K562 (cell line): Measurements from ENCODE around the gene POLA1. TPM values are rescaled to one million over a fixed set of nuclear protein-coding genes. Genes with fewer than 3 reads are reported as not detected.

Experiments
- GABPB1 ChIP-seq: sonication (generic); formaldehyde crosslinking; IDR thresholded peaks from 2 replicates; pipeline ENCODE4 v1.8.0; 2022; ENCODE audit warnings: mild to moderate bottlenecking, missing genetic modification reagents
- GTF2E2 ChIP-seq: fragments of 200-800 bp; sonication (Bioruptor generic); IDR thresholded peaks from 2 replicates; pipeline ENCODE4 v1.6.1; 2016; ENCODE audit warnings: missing genetic modification characterization, missing compliant biosample characterization
- HMG20B ChIP-seq: fragments of 250-450 bp; sonication (Bioruptor Pico); IDR thresholded peaks from 2 replicates; pipeline ENCODE4 v1.5.0; 2021; ENCODE audit warnings: mild to moderate bottlenecking
- HNRNPK ChIP-seq: fragments of 200-400 bp; formaldehyde crosslinking; IDR thresholded peaks from one replicate; pipeline ENCODE4 v1.6.1; 2018; ENCODE audit warnings: mild to moderate bottlenecking, low read depth, low read length; ENCODE audit not compliant: poor library complexity, severe bottlenecking
- HNRNPL ChIP-seq: fragments of 200-400 bp; formaldehyde crosslinking; IDR thresholded peaks from 2 replicates; pipeline ENCODE4 v1.6.1; 2017; ENCODE audit warnings: low read depth, mild to moderate bottlenecking, low read length
- KDM2B ChIP-seq: fragments of 250-450 bp; sonication (Bioruptor Pico); IDR thresholded peaks from 2 replicates; pipeline ENCODE4 v1.8.0; 2021; ENCODE audit warnings: mild to moderate bottlenecking, moderate library complexity
- MYBL2 ChIP-seq, 2 experiments: fragments of 450-650 bp in 1 of 2; sonication (generic) in 1 of 2; formaldehyde crosslinking in 1 of 2; IDR thresholded peaks; 2 replicates each; pipeline versions ENCODE4 v1.6.1 to v1.8.1; 2017 to 2022; ENCODE audit warnings: borderline replicate concordance in 1 of 2, inconsistent platforms in 1 of 2, low read depth in 1 of 2, mild to moderate bottlenecking in 1 of 2, missing genetic modification reagents in 1 of 2, moderate library complexity in 1 of 2
- PTBP1 ChIP-seq: fragments of 200-400 bp; formaldehyde crosslinking; IDR thresholded peaks from 2 replicates; pipeline ENCODE4 v1.6.1; 2017; ENCODE audit warnings: low read depth, low read length
- PTTG1 ChIP-seq: fragments of 450-650 bp; IDR thresholded peaks from 2 replicates; pipeline ENCODE4 v1.6.1; 2016; ENCODE audit warnings: low read depth, mild to moderate bottlenecking, missing genetic modification characterization, missing compliant biosample characterization
- RB1 ChIP-seq: fragments of 450-650 bp; IDR thresholded peaks from 2 replicates; pipeline ENCODE4 v1.6.1; 2017; ENCODE audit warnings: low read depth, mild to moderate bottlenecking
- SLC30A9 ChIP-seq: fragments of 250-450 bp; sonication (Bioruptor Pico); IDR thresholded peaks from 2 replicates; pipeline ENCODE4 v1.8.0; 2022; ENCODE audit warnings: mild to moderate bottlenecking, moderate library complexity
- SMAD1 ChIP-seq: fragments of 150-350 bp; IDR thresholded peaks from 2 replicates; pipeline ENCODE4 v1.6.1; 2014; ENCODE audit warnings: low read length, low read depth; ENCODE audit not compliant: partially characterized antibody
- SMAD2 ChIP-seq: fragments of 150-350 bp; IDR thresholded peaks from 2 replicates; pipeline ENCODE4 v1.6.1; 2014; ENCODE audit warnings: low read depth, mild to moderate bottlenecking, low read length
- SMARCA5 ChIP-seq: fragments of 450-650 bp; IDR thresholded peaks from 2 replicates; pipeline ENCODE4 v1.6.1; 2016
- SREBF1 ChIP-seq: fragments of 150-350 bp; IDR thresholded peaks from 2 replicates; pipeline ENCODE4 v1.6.1; 2014; ENCODE audit warnings: antibody characterized with exemption, low read depth, low read length, borderline replicate concordance
- SUPT5H ChIP-seq: fragments of 450-650 bp; IDR thresholded peaks from 2 replicates; pipeline ENCODE4 v1.6.1; 2016
- XRCC3 ChIP-seq: fragments of 450-650 bp; IDR thresholded peaks from 2 replicates; pipeline ENCODE4 v1.6.1; 2017; ENCODE audit warnings: mild to moderate bottlenecking, moderate library complexity
- ZFPM2 ChIP-seq: fragments of 250-450 bp; sonication (Bioruptor Pico); IDR thresholded peaks from 2 replicates; pipeline ENCODE4 v1.5.1; 2022; ENCODE audit warnings: mild to moderate bottlenecking
- ZNF707 ChIP-seq: fragments of 250-450 bp; sonication (Bioruptor Pico); conservative IDR thresholded peaks from 2 replicates; pipeline ENCODE4 v1.8.0; 2022; ENCODE audit warnings: inconsistent platforms, mild to moderate bottlenecking, moderate library complexity
- ZSCAN29 ChIP-seq: fragments of 450-650 bp; IDR thresholded peaks from 2 replicates; pipeline ENCODE4 v1.6.1; 2017
- polyA plus RNA-seq, 8 experiments: library from polyadenylated mRNA; depleted of rRNA in 4 of 8; stranded (reverse) in 5 of 8; unstranded in 3 of 8; fragments of >200 nt; fragmentation: Nextera tagmentation in 2 of 8; fragmentation: Illumina TruSeq in 1 of 8; extraction: Ambion mirVana in 2 of 8; extraction: Trizol in 1 of 8; gene quantifications; 2 replicates each; pipeline versions ENCODE4 v1.2.1 to v1.2.3, GENCODE V29; 2011 to 2014; ENCODE audit warnings: inconsistent platforms in 1 of 8, missing spikeins in 1 of 8
- total RNA-seq, 7 experiments: library from RNA; depleted of rRNA in 6 of 7; stranded (reverse); fragments of >200 nt in 6 of 7; fragmentation: Illumina TruSeq in 2 of 7; extraction: Trizol in 2 of 7; gene quantifications; 2 replicates each; pipeline versions ENCODE4 v1.2.1 to v1.2.3, GENCODE V29; 2011 to 2021; ENCODE audit warnings: low replicate concordance in 1 of 7
- TF ChIP-seq, protein P1 (sequence below): fragments of 150-350 bp; conservative IDR thresholded peaks from 2 replicates; pipeline ENCODE4 v1.6.1; 2014; ENCODE audit warnings: low read length
- TF ChIP-seq, protein P2 (sequence below): fragments of 450-650 bp; formaldehyde crosslinking; IDR thresholded peaks from 2 replicates; pipeline ENCODE4 v1.4.0; 2020; ENCODE audit warnings: mild to moderate bottlenecking
- TF ChIP-seq, protein P3 (sequence below): fragments of 450-650 bp; formaldehyde crosslinking; IDR thresholded peaks from 2 replicates; pipeline ENCODE4 v1.4.0; 2022; ENCODE audit warnings: missing genetic modification characterization
- TF ChIP-seq, protein P4 (sequence below): fragments of 450-650 bp; conservative IDR thresholded peaks from 2 replicates; pipeline ENCODE4 v1.6.1; 2016; ENCODE audit warnings: missing genetic modification characterization, low read depth, mild to moderate bottlenecking, control low read depth, missing compliant biosample characterization

POLA1 gene
- total and polyA plus RNA-seq, 9 of the 15 experiments (the other 6 are each of a cell fraction or from before 2014, with no cell fraction given) = 8.6 to 48.4 (median 27.4) TPM

DNA sequence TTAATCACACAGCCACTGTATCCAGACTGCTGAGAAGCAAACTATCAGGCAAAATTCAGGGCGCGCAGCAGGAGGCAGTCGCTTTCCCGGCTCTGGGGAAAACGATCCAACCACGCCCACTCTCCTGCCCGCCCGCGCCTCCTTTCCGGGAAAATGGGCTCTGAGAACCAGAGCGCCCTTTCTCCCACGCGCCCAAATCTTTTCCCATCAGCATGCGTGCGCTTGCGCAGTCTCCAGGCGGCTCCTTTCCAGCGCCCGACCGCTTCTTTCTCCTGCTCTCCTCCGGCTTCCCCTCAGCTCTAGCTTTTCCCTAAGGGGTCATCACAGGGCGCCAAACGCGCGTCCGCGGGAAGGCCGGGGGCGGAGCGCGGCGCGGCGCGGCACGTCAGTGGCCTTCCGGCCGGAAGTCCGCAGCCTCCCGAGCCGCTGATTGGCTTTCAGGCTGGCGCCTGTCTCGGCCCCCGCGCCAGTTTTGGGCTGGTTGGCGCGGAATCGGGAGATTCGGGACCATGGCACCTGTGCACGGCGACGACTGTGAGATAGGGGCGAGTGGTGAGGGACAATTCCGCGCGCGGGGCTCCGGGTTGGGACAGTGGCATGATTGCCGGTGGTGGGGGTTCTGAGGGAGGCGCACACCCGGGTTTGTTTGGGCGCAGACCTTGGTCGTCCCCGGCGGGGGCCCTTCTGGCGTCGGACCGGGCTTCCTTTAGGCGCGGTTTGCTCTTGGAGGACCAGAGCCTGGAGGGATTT lies at the start of gene POLA1 (continued):
- TF ChIP-seq, protein P1, sequence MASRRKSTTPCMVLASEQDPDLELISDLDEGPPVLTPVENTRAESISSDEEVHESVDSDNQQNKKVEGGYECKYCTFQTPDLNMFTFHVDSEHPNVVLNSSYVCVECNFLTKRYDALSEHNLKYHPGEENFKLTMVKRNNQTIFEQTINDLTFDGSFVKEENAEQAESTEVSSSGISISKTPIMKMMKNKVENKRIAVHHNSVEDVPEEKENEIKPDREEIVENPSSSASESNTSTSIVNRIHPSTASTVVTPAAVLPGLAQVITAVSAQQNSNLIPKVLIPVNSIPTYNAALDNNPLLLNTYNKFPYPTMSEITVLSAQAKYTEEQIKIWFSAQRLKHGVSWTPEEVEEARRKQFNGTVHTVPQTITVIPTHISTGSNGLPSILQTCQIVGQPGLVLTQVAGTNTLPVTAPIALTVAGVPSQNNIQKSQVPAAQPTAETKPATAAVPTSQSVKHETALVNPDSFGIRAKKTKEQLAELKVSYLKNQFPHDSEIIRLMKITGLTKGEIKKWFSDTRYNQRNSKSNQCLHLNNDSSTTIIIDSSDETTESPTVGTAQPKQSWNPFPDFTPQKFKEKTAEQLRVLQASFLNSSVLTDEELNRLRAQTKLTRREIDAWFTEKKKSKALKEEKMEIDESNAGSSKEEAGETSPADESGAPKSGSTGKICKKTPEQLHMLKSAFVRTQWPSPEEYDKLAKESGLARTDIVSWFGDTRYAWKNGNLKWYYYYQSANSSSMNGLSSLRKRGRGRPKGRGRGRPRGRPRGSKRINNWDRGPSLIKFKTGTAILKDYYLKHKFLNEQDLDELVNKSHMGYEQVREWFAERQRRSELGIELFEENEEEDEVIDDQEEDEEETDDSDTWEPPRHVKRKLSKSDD = 0 out of 2 replicates have a peak, but pooled peaks have one; percentile 57
- TF ChIP-seq PTTG1 (tag) (no peak), HNRNPK (no peak), XRCC3 (no peak), SMAD2 (no peak), SLC30A9 (CRISPR knock-in tag) (no peak), MYBL2 (IDR thresholded peaks at IDR 0.05; ENCODE audit: low read depth) (no peak), MYBL2 (CRISPR knock-in tag; IDR thresholded peaks at IDR 0.05; ENCODE audit: borderline replicate concordance) (no peak), SREBF1 (peak; percentile 63; the same call in 1 of the 2 replicates), HMG20B (CRISPR knock-in tag) (no peak), SMARCA5 (no peak), ZNF707 (no peak), PTBP1 (no peak), RB1 (peak; percentile 60; the same call in 1 of the 2 replicates), ZFPM2 (CRISPR knock-in tag) (no peak), KDM2B (CRISPR knock-in tag) (no peak), SUPT5H (peak; percentile 83), HNRNPL (no peak), ZSCAN29 (no peak), GABPB1 (CRISPR knock-in tag) (peak; percentile 92), SMAD1 (no peak), GTF2E2 (tag) (no peak)
- TF ChIP-seq, protein P2, sequence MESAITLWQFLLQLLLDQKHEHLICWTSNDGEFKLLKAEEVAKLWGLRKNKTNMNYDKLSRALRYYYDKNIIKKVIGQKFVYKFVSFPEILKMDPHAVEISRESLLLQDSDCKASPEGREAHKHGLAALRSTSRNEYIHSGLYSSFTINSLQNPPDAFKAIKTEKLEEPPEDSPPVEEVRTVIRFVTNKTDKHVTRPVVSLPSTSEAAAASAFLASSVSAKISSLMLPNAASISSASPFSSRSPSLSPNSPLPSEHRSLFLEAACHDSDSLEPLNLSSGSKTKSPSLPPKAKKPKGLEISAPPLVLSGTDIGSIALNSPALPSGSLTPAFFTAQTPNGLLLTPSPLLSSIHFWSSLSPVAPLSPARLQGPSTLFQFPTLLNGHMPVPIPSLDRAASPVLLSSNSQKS (CRISPR knock-in tag) = no peak
- TF ChIP-seq, protein P3, sequence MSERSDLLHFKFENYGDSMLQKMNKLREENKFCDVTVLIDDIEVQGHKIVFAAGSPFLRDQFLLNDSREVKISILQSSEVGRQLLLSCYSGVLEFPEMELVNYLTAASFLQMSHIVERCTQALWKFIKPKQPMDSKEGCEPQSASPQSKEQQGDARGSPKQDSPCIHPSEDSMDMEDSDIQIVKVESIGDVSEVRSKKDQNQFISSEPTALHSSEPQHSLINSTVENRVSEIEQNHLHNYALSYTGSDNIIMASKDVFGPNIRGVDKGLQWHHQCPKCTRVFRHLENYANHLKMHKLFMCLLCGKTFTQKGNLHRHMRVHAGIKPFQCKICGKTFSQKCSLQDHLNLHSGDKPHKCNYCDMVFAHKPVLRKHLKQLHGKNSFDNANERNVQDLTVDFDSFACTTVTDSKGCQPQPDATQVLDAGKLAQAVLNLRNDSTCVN (CRISPR knock-in tag) = no peak
- TF ChIP-seq, protein P4, sequence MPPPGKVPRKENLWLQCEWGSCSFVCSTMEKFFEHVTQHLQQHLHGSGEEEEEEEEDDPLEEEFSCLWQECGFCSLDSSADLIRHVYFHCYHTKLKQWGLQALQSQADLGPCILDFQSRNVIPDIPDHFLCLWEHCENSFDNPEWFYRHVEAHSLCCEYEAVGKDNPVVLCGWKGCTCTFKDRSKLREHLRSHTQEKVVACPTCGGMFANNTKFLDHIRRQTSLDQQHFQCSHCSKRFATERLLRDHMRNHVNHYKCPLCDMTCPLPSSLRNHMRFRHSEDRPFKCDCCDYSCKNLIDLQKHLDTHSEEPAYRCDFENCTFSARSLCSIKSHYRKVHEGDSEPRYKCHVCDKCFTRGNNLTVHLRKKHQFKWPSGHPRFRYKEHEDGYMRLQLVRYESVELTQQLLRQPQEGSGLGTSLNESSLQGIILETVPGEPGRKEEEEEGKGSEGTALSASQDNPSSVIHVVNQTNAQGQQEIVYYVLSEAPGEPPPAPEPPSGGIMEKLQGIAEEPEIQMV (tag) = no peak
